Nephron (organoid): ENCODE results near the gene TSPAN2.

Source experiments
- H3K27ac Mint-ChIP-seq, 3 experiments: 2 replicates each; pipeline ENCODE4 v1.8.0; 2020; ENCODE audit warnings: mixed read lengths in 3 of 3, mild to moderate bottlenecking in 2 of 3, moderate library complexity in 1 of 3
- H3K27me3 Mint-ChIP-seq: 2 replicates; pipeline ENCODE4 v1.8.0; 2021; ENCODE audit warnings: low read depth, mild to moderate bottlenecking, moderate library complexity, mixed read lengths
- H3K36me3 Mint-ChIP-seq: 2 replicates; pipeline ENCODE4 v1.8.0; 2020; ENCODE audit warnings: low read depth, mixed read lengths
- H3K4me1 Mint-ChIP-seq: 2 replicates; pipeline ENCODE4 v1.8.0; 2020; ENCODE audit warnings: mixed read lengths
- H3K4me3 Mint-ChIP-seq, 3 experiments: 2 replicates each; pipeline ENCODE4 v1.8.0; 2020; ENCODE audit warnings: mild to moderate bottlenecking in 3 of 3, mixed read lengths in 3 of 3, moderate library complexity in 2 of 3
- H3K9me3 Mint-ChIP-seq: 2 replicates; pipeline ENCODE4 v1.8.0; 2020; ENCODE audit warnings: mixed read lengths
- TF ChIP-seq, protein P1 (sequence below), 3 experiments: fragments of 200-600 bp; sonication (generic); IDR thresholded peaks; one replicate each; pipeline ENCODE4 v1.5.0; 2021; ENCODE audit warnings: antibody characterized with exemption in 3 of 3; ENCODE audit not compliant: unreplicated experiment in 3 of 3

Gene TSPAN2

DNA sequence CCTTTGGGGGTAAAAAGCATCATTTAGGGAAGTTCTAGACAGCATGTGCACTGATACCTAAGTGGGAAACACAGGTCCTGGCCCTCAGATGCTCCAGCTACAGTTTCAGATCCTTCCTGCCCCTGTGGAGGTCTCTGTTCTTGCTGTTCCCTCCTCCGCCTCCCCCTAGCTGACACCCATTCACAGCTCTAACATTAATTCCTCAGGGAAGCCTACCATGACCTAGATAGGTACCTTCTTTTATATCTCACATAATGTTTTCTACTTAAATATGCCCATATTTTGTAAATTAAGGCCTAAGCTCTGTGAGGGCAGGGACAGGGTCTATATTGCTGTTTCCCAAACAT lies 11.3 kb downstream of the TSPAN2 start:
- Mint-ChIP-seq H3K36me3 (peaks cover 3% of the 10 kb centered on the region), H3K27ac (peak overlapping the region in 2 of 3 experiments; percentile 10 to 82), H3K4me3 (no peak overlapping the region), H3K4me1 (peaks cover 42% of the 10 kb centered on the region), H3K27me3 (peaks cover 6% of the 10 kb centered on the region), H3K9me3 (no peaks in the 10 kb centered on the region)
- TF ChIP-seq, protein P1, sequence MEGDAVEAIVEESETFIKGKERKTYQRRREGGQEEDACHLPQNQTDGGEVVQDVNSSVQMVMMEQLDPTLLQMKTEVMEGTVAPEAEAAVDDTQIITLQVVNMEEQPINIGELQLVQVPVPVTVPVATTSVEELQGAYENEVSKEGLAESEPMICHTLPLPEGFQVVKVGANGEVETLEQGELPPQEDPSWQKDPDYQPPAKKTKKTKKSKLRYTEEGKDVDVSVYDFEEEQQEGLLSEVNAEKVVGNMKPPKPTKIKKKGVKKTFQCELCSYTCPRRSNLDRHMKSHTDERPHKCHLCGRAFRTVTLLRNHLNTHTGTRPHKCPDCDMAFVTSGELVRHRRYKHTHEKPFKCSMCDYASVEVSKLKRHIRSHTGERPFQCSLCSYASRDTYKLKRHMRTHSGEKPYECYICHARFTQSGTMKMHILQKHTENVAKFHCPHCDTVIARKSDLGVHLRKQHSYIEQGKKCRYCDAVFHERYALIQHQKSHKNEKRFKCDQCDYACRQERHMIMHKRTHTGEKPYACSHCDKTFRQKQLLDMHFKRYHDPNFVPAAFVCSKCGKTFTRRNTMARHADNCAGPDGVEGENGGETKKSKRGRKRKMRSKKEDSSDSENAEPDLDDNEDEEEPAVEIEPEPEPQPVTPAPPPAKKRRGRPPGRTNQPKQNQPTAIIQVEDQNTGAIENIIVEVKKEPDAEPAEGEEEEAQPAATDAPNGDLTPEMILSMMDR (IDR thresholded peaks at IDR 0.05; ENCODE audit: unreplicated experiment in 3 of 3) = no peak

DNA sequence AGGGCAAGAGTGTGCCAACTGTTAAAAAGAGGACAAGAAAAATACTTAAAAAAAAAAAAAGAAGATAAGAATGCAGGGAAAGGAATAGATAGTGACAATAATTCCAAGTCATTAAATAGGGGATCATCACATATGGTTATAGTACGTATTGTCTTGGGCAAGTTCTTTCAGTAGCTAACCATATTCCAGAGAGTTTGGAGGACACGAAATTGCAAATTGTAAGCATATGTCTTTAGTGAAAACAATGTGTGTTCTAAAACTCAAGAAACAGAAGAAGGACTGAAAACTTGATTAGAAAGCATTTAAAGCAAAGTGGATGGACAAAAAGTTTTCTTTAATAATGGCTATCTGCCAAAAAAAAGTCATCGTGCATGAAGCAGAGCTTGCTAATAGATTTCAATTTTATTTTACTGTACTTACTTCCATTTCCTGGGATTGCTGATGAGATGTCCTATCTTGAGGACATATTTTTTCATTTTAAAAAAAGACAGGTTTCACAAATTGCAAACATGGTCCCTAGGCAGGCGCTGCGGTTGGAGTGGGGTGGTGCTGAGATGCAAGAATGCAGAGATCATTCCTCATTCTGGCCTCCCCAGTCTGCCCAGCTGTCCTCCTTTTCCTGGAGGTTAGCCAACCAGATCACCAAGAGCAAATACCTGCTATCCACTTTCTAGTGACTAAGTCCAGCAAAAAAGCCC lies 11.9 kb downstream of the TSPAN2 start:
- Mint-ChIP-seq H3K27ac (peak overlapping the region in 1 of 3 experiments; percentile 82), H3K4me1 (peaks cover 42% of the 10 kb centered on the region), H3K9me3 (no peaks in the 10 kb centered on the region), H3K27me3 (peaks cover 6% of the 10 kb centered on the region), H3K4me3 (no peak overlapping the region), H3K36me3 (peaks cover 3% of the 10 kb centered on the region)
- TF ChIP-seq, protein P1 (IDR thresholded peaks at IDR 0.05; ENCODE audit: unreplicated experiment in 3 of 3) = no peak

DNA sequence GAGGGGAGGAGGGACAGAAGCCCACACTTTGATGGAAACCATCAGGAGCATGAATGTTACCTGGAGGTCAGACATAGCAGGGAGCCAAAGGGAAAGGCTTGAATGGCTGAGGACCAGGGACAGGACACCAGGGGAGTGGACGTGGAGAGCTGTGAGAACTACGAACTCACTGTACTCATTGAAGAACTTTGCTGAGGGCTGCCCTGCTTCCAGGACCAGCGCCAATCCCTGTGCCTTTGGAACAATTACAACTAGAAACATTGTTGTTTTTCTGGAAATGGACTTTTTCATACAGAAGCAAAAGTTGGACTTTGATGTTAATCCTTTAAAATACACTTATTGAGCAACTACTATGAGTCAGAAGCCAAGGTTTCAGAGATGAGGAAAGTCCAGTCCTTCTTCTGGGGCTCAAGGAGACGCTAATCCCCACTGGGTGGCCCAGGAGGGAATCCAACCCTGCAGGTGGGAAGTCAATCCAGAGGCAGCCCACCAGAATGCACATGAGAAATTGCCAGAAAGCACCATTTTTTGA lies 12.9 kb downstream of the TSPAN2 start:
- Mint-ChIP-seq H3K4me1 (peaks cover 39% of the 10 kb centered on the region), H3K27me3 (peaks cover 6% of the 10 kb centered on the region), H3K4me3 (no peak overlapping the region), H3K36me3 (peaks cover 3% of the 10 kb centered on the region), H3K27ac (peak overlapping the region; percentile 2 to 78 (median 56)), H3K9me3 (no peaks in the 10 kb centered on the region)
- TF ChIP-seq, protein P1 (IDR thresholded peaks at IDR 0.05; ENCODE audit: unreplicated experiment in 3 of 3) = no peak

DNA sequence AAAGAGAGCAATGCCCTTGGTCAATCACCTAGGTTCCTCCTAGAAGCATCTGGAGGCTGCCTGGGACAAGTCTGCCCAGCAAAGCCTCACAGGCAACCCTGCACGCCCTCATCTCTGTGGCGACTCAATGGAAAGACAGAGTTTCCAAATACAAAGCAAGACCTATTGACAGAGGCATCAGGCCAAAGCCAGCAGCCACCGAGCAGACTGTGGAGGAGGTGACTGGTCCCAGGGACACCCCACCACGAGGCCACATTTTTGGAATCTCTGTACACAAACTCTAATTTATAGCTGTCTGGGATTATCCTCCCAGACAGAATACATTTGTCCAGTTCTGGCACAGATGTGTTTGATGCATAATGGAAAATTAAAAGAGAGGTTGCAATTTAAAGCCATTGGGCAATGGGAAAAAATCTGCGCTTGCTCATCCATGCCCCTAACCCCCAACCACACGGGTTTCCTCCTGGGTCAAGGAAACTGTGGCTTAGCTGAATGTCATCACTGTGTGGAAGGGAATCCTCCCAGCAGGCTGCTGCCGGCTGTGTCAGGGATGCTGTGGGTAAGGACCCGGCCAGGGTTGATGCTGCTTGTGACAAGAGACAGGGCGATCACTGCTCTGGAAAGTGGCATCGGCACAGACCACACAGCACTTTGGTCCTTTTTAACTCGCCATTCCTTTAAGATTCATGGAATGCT lies 14.3 kb downstream of the TSPAN2 start:
- H3K4me1 Mint-ChIP-seq = peaks cover 43% of the 10 kb centered on the region
- H3K4me3 Mint-ChIP-seq = peak overlapping the region in 1 of 3 experiments; percentile 11
- H3K27me3 Mint-ChIP-seq = peaks cover 6% of the 10 kb centered on the region
- TF ChIP-seq, protein P1 (IDR thresholded peaks at IDR 0.05; ENCODE audit: unreplicated experiment in 3 of 3) = no peak
- H3K36me3 Mint-ChIP-seq = peaks cover 3% of the 10 kb centered on the region
- no peaks in the 10 kb centered on the region for H3K9me3 Mint-ChIP-seq
- peak overlapping the region; percentile 2 to 78 (median 56) for H3K27ac Mint-ChIP-seq

DNA sequence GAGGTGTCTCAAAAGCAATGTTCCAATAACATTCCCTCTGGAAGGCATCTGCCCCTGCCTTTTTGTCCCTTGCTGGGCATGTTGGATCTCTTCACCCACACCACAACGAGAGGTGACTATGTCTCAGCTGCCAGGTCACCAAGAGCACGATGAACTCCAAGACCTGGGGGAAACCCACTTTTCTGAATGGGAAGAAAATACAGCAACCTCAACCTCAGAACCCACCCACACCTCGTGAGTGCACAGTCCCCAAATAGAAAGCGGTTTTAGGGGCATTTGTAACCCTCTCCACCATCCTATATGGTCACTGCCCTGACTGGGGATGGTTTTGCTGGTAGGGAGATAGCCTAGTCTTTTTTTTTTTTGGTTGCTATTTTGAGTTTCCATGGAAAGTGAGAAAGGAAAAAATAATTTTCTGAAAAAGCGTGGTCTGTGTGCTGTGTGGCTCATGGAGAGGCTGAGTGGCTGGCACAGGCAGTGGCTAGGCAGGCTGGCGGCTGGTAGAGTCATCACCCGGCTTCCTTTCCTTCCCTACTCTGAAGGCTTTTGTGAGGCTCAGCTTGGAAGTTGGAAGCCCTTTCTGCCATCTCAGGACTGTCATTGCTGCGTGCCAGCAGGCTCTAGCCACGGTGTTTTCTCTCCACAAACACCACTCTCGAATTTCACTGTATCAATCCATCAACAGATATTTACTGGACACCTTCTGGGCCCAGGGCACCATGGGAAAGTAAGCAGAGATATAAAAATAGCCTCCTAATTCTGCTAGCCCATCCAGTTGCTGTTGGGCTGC lies 15.8 kb downstream of the TSPAN2 start:
- TF ChIP-seq, protein P1 (IDR thresholded peaks at IDR 0.05; ENCODE audit: unreplicated experiment in 3 of 3) = no peak
- peaks cover 50% of the 10 kb centered on the region for H3K4me1 Mint-ChIP-seq
- H3K36me3 Mint-ChIP-seq = peaks cover 3% of the 10 kb centered on the region
- H3K27me3 Mint-ChIP-seq = peaks cover 6% of the 10 kb centered on the region
- peak overlapping the region; percentile 2 to 78 (median 56) for H3K27ac Mint-ChIP-seq
- no peak overlapping the region for H3K4me3 Mint-ChIP-seq
- H3K9me3 Mint-ChIP-seq = no peaks in the 10 kb centered on the region
